Activated CD4-positive, alpha-beta T cell treated with anti-CD3 and anti-CD28 coated beads, Interleukin-2, Interleukin-4, amounts not matched to agents 100 ng/mL and 50 ng/mL, durations not matched to agents 16 hours and 8 hours (primary cell): ENCODE results near the gene ENOX2.
"Not testable (repeated sequence)": the region's sequence is repeated elsewhere in the genome, so short reads cannot be mapped to it uniquely, and the experiment has no call there.

ENCODE experiments used
- DNase-seq: peaks from one replicate; pipeline ENCODE4 v3.0.0-alpha.2; 2020; ENCODE audit warnings: low spot score

Gene ENOX2

DNA sequence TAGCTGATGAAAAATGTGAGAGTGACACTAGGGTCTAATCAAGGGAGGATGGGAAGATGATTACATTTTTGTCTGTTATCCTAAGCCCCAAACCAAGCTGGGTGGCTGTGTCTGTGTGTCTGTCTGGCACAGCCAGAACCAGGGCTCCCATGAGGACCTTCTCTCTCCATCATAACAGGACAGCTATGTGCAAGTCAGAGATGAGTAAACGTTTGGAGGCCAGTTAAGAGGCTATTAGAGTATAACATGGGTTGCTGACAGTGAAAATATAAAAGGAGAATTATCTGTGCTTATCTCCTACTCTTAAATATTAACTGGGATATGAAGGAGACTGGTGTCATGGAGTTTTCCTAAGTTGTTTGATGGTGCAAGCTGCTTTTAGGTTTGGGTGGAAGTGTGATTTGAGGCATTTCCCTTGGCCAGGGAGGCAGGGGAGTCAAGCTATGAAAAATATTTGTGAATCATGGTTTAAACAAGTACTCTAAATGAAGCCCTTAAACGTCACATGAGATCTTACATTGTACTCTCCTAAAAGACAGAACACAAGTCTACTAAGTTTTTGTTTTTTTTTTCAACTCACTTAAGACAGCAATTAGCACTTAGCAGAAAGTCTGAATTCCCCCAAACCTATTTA is 156.2 kb downstream of the ENOX2 start:
- DNase-seq, result no peak

DNA sequence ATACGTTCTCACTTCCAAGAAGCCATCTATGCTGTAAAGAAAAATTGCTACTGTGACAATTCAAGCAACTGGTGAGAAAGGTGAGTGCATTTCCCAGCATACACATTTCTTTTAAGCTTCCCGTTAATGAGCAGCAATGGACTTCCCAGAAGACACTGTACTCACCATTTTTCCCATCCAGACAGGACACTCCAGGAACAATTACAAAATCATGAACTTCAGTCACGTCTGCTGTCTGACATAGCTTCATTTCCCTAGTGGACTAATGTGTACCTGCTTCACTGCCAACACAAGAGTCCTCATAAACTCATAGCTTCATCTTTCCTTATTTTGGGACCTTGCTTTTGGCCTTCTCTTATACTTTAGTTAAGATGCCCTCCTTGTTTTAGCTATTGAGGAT is 156.9 kb downstream of the ENOX2 start:
- no peak for DNase-seq

GRCh38 chrX:130741584-130741983 is 161.4 kb downstream of the ENOX2 start:
- DNase-seq, result no peak

DNA sequence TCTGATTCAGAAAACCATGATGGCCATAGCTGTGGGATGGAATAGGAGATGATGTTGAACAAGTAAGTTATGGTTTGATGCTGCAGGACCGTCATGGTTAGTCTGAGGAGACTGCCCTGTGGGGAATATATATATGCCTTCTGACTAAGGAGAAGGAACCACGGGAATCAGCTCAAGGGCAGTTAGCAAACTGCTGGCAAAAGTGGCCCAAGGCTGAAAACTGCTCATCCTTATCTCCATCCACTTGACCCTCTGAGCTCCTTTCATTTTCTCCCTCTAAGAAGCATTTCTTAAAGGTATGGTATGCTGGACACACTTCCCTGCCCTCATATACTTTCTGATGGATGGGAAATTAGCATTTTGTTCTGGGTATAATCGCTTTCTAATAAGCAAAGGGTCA is 161.9 kb downstream of the ENOX2 start:
- DNase-seq, result no peak

GRCh38 chrX:130738638-130739195 is 164.3 kb downstream of the ENOX2 start:
- no peak for DNase-seq

DNA sequence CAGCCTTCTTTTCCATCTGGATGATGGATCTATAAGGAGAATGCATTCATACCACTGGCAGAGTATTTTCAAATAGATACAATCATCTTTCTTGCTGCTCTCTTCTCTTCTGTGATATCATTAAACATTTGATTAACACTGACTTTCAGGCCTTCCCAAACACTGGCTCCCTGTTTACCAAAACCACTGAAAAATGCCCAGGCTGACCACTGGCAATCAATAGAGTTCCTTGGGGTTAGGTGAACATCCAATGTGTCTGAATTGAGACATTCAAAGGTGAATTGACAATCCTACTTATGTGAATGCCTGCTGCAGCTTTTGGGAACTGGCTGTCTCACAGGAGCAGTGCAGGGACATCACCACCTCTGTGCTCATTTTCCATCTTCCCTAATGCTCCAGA is 168.3 kb downstream of the ENOX2 start:
- DNase-seq, result no peak

- DNase-seq, result no peak
These were observed 174.8 kb downstream of the ENOX2 start for GRCh38 chrX:130728208-130728607.

GRCh38 chrX:130726661-130727060 is 176.3 kb downstream of the ENOX2 start:
- DNase-seq, result no peak

- no peak for DNase-seq
These were observed 177.5 kb downstream of the ENOX2 start for GRCh38 chrX:130725519-130725918.

- DNase-seq, result no peak
These were observed 183.6 kb downstream of the ENOX2 start for GRCh38 chrX:130719413-130719812.

GRCh38 chrX:130718137-130718536 is 184.9 kb downstream of the ENOX2 start:
- no peak for DNase-seq

DNA sequence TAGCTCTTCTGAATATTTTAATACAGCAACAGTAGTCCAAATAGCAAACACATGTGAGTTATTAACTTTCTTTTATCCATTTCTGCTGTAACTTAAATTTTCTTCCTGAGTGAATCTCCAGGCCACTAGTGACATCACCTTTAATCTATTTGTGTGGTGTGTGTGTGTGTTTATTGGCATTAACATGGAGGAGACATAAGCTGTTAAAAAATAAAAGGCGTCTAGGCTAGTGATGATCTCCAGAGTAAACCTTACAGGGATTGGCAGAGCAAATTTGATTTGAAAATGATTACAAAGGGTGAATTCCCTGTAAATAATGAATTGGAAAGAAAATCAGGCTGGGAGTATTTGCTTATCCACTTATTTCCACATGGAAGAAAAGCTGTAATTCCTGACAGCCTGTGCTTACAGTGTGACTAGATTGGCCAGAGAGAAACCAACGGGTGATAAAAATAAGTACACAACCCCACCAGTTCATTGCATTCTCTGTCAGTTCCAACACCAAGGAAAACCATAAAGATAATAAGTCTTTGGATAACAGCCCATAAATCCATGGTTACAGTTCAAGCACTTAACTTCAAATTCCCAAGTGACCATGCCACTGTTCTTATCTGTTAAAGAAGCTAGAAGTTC is 186.1 kb downstream of the ENOX2 start:
- no peak for DNase-seq

GRCh38 chrX:130716346-130716745 is 186.7 kb downstream of the ENOX2 start:
- no peak for DNase-seq

- DNase-seq, result peak; percentile 2
These were observed 187.7 kb downstream of the ENOX2 start for GRCh38 chrX:130715299-130715698.

GRCh38 chrX:130714665-130715064 is 188.3 kb downstream of the ENOX2 start:
- DNase-seq, result no peak

DNA sequence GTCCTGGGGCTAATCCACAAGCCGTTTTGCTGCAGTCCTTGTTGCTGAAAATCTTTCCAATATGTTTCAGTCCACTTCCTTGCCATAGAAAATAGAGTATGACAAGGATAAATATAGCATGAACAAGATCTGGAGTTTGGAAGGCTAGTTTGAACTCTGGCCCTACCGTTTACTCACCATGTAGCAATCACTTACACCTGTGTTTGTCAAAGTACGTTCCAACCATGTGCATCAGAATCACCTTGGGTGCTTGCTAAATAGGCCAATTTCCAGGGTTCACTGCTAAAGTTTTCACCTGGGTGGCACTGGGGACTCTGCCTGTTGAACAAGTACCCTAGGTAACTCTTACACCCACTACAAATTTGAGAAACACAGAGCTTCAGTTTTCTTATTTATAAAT is 188.9 kb downstream of the ENOX2 start:
- no peak for DNase-seq

- DNase-seq, result not testable (repeated sequence)
These were observed 193.8 kb downstream of the ENOX2 start for GRCh38 chrX:130709178-130709577.

- DNase-seq, result no peak
These were observed 197.4 kb downstream of the ENOX2 start for GRCh38 chrX:130705591-130705990.

DNA sequence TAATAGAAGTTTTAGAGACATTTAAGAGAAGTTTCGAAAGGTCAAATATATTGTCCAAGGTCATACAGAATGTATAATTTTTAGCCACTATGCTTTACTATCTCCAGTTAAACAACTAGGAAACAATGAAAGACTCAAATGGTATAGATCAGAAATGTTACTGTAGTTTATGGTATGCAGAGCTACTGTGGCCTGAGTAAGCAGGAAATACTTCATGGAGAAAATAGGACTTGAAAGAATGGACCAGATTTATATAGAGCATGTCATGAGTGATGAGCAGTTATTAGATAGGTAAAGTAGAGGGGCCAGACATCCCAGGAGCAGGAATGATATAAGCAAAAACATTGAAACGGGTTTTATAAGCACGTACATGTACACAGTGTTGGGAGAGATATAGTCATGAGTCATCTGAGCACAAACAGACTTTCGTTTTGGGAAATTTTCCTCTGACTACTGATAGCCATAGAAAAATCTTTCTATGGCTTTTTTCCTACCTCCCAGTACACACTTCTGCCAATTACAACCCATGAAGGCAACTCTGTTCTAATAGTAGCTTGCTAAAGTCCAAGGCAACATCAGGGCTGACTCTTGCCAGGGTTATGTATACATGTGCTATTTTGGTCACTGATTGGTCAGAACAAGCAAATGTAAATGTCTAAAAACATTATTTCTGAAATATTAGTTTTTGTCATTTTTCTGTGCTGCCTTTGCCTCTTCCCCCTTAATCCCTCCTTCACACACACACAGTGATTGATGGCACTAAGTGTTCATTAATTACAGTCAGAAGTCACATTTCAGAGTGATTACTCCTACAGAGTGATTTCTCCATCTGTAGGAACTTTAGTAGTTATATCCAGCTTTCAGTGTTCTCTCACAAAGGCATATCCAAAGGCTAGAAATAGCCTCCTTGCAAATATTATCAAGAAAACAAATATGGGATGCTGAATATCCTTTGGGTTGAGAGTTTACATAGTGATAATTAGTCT is 198.7 kb downstream of the ENOX2 start:
- DNase-seq, result no peak

DNA sequence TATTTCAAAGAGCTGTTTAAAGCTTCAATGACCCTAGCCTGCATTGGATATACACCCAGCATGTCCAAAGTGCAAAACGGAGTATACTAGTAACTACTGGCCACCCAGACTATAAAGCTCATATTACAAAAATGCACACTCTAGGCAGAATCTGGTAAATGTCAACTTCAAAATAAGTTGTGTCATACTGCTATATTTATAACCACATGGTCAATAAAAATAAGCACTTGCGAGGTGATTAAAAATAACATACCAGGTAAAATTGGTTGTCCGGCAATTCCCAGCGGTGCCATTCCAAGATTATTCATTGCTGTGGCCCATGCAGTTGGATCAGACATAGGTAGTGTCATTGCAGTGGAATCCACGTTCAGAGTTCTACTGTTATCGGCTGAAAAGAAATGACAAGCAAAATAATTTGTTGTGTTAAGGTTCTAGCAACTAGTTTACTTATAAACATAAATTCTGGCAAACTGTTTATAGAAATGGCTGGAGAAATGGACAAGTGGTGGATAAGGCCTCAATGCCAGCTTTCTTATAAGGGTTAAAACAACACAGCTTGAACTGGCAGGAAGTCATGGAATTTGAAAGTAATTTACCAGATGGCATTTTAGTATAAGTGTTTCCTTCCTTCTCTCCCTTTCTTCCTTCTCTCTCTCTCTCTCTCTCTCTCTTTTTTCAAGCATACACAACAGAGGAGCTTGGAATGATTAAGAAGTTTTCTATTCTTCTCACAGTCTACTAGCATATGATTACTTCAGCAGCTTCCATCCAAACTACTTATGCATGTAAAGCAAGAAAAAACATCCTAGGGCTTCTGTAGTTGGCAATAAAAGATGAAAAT is 199.9 kb downstream of the ENOX2 start:
- no peak for DNase-seq

GRCh38 chrX:130700629-130701028 is 202.4 kb downstream of the ENOX2 start:
- DNase-seq, result no peak

- DNase-seq, result no peak
These were observed 203.4 kb downstream of the ENOX2 start for GRCh38 chrX:130699618-130700017.
